GM20431 (cell line): ENCODE measurements around the gene NDUFA13.

Source experiments
- in situ Hi-C: fragments of 300-500 bp; cut with MseI, MboI; formaldehyde crosslinking; loops from one replicate; pipeline ENCODE4 v1.15.0; 2020; ENCODE audit warnings: low sequenced_read_pairs; ENCODE audit not compliant: unreplicated experiment

Gene NDUFA13

GRCh38 chr19:19488875-19489690, 26.9 kb upstream of the NDUFA13 start:
- in situ Hi-C loops: no loop called here

DNA sequence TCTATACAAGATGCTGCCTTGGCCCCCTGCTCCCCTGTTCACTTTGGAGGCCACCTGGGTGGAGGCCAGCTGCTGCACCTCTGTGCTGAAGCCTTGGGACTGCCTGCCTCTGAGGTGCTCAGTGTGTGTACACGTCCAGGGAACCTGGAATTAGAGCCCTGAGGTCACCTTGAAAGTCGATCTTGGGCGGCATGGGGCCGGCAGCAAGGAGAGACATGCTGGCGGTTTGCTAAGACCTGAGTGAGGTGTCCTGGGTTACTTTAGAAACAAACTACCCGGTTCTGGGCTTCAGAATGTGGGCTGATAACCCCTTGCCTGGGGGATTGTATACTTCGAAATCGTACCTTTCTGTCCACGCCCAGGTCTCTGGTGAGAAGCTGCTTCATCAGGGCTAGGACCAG, 26.2 kb upstream of the NDUFA13 start:
- in situ Hi-C loops: loop anchor here (5.0 kb wide), 1 partner anchor 123 kb away; no protein-coding TSS in a partner anchor

DNA sequence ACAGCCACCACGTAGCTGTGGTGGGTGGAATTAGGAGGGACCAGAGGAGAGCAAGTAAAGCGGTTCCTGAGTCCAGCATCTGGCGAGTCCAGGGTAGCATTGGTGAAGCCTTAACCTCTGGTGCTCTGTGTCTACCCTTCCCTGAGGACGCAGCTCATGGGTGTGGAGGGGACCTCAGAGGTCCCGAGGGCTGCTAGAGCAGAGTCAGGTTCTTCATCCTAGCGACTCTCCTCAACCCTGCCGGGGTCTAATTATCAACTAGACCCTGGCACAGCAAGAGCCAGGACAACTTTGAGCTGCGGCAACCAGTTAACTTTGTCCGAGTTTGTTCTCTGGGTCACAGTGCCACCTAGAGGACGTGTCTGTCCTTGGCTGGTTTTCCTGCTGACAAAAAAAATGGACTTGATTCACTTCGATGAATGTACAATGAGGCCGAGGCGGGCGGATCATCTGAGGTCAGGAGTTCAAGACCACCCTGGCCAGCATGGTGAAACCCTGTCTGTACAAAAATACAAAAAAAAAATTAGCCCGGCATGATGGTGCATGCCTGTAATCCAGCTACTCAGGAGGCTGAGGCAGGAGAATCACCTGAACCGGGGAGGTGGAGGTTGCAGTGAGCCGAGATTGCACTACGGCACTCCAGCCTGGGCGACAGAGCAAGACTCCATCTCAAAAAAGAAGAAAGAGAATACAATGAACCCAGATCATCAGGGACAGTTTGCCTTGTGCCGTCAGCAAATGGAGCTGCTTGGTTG, 25.6 kb upstream of the NDUFA13 start:
- in situ Hi-C loops: loop anchor here (5.0 kb wide), 1 partner anchor 123 kb away; no protein-coding TSS in a partner anchor

DNA sequence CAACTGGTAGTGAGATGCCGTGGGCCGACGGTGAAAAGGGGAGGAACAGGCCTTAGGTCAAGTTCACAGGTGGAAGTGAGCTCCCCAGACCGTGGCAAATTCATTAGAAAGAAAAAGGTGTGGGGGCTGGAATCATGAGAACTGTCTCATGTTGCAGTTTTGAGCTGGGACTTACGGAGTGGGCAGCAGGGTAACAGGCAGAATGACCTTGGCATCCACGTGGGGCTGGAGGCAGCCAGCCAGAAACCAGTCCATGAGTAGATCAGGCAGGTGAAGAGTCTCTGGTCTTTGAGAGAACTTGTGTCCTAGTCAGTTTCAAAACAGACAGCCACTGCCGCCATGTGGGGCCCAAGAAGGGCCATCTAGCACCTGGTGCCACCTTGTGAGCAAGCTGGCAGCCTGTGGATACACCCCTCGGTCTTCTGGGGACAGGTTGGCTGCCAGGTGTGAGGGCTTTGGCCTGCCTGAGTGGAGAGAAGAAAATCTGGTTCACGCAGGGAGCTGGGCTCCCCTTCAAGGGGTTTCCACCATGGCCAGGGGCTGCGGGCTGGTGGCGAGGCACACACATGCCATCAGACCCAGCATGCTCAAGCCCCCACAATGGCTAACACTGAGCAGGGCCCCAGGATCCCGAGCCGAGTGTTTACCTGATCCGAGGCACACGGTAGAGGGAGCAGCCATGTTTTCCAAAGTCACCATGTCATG, 24.6 kb upstream of the NDUFA13 start:
- in situ Hi-C loops: loop anchor here (5.0 kb wide), 1 partner anchor 124 kb away; no protein-coding TSS in a partner anchor

GRCh38 chr19:19492026-19492610, 23.9 kb upstream of the NDUFA13 start:
- in situ Hi-C loops: loop anchor here (5.0 kb wide), 1 partner anchor 125 kb away; no protein-coding TSS in a partner anchor

DNA sequence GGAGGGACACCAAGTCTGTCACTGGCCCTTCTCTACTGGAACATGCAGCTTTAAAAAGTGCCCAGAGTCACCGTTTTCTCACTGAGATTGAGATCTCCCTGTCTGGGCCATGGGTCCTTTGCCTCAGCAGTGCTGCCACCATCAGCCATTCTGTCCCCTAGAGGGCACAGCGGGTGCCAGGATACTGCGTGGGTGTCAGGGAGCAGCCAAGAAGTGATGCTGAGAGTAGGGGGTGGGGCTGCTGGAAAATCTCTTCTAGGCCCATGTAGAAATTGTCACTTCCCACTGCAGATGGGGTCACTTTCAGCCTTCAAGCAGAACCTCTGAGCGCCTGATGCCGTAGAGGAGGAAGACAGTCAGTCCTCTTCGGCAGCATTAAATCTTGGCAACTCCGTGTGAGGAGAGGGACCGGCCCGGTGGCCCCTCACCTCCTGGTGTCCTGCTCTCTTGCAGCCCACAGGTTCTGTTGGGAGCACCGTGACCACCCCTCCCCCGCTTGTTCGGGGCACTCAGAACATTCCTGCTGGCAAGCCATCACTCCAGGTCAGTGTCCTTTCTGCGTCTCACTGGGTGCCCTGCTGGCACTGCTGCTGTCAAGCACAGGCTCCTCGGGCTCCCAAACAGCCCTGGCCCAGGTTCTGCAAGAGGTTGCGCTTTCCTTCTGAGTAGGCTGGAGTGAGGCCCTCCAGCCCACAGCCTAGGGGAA, 22.0 kb upstream of the NDUFA13 start:
- in situ Hi-C loops: loop anchor here (5.0 kb wide), 1 partner anchor 127 kb away; no protein-coding TSS in a partner anchor

DNA sequence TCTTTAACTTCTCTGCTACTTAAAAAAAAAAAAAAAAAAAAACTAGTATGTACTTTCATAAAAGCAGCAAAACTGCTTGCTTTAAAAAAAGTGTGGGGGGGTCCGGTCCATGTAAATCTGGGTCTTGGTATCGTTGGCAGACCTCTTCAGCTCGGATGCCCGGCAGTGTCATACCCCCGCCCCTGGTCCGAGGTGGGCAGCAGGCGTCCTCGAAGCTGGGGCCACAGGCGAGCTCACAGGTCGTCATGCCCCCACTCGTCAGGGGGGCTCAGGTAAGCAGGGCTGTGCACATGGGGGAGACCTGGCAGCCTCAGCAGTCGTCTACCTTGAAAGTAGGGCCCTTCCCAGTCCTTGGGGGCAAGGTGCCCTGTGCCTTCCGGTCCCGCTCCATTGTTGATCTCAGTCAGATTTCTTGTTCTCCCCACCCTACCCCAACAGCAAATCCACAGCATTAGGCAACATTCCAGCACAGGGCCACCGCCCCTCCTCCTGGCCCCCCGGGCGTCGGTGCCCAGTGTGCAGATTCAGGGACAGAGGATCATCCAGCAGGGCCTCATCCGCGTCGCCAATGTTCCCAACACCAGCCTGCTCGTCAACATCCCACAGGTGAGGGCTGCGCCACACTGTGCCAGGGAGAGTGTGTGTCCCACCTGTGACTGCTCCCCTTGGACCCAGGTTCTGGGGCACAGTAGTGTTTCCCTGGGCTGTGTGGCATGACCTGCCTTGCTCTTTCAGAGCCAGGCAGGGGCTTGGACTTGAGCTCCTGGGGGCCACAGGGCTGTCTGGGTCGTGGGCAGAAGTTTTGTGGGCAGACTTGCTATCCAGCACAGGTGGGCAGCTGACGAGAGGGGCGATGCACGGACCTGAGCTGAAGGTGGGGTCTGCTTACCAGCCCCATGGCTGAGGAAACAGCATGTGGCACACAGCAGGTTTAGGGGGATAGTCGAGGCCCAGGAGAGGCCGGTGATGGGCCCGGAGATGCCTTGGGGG, 20.1 kb upstream of the NDUFA13 start:
- in situ Hi-C loops: no loop called here

- in situ Hi-C loops: no loop called here
Measured at GRCh38 chr19:19498255-19498991, 17.6 kb upstream of the NDUFA13 start.

DNA sequence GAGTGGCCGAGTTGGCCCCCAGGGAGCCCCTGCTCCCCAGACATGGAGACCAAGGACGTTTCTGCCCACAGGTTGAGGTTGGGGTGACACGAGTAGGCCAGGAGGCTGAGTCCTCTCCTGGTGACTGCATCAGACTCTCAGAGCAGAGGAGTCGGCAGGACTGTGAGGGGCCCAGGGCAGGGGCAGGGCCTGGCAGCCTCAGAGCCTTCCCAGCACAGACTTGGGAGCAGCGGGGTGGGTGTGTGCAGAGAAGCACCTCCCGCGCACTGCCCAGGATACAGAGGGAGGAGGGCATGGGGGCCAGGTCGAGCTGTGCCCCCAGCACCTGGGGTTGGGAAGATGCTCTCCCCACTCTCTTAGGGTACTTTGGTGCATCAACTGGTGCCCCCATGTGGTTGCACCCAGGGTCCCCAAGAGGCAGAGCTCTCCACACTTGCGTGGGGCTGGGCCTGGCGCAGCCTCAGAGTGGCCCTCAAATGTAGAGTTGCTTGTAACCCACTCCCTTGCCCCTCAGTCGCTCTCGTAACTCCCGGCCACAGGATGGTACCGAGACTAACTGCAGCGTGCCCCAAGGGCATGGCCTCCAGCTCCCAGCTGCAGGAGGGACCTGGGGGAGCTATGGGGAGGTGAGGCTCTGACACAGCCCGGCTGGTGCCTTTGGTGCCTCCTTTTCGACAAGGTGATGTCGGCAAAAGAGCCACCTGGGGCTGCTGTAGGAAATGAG, 16.6 kb upstream of the NDUFA13 start:
- in situ Hi-C loops: no loop called here

DNA sequence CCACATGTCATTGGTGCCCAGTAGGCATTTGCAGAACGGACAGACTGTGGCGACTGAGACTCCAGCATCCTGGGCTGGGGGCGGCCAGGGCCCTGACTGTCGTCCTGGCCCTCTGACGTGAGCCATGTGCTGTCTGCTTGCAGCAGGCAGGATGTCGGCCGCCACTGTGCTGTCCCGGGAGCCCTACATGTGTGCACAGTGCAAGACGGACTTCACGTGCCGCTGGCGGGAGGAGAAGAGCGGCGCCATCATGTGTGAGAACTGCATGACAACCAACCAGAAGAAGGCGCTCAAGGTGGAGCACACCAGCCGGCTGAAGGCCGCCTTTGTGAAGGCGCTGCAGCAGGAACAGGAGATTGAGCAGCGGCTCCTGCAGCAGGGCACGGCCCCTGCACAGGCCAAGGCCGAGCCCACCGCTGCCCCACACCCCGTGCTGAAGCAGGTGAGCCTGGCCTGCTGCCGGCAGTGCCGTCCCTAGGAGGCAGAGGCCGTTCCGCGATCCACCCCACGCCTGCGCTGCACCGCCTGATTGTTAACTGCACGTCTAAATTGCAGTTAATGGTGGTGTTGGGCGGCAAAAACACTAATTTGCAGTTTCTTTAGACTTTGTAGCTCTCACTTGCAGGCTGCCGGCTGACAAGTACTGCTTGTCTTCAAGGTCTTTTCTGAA, 14.9 kb upstream of the NDUFA13 start:
- in situ Hi-C loops: no loop called here

DNA sequence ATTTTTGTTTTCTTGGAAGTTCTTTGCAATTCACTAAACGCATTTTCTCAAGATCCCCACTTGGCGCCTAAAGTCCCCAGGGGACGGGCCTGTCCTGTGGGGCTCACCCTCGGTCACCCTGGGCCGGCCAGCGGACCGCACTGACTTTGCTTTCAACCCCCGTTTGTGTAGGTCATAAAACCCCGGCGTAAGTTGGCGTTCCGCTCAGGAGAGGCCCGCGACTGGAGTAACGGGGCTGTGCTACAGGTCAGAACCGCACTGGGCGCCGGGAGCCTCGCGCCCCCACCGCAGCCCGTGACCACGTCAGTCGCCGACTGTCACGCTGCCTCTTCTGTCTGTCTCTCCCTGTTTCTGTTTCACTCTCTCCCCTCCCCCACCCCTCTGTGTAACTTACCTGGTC, 14.2 kb upstream of the NDUFA13 start:
- in situ Hi-C loops: no loop called here

- in situ Hi-C loops: no loop called here
Measured at GRCh38 chr19:19502281-19502680, 13.7 kb upstream of the NDUFA13 start.

GRCh38 chr19:19502808-19503602, 13.0 kb upstream of the NDUFA13 start:
- in situ Hi-C loops: no loop called here

- in situ Hi-C loops: no loop called here
Measured at GRCh38 chr19:19504754-19505668, 11.0 kb upstream of the NDUFA13 start.
